Measurements from ENCODE around the gene ATXN7L1.
"Not testable (repeated sequence)": the region's sequence is repeated elsewhere in the genome, so short reads cannot be mapped to it uniquely, and the experiment has no call there.

ATXN7L1 gene

DNA sequence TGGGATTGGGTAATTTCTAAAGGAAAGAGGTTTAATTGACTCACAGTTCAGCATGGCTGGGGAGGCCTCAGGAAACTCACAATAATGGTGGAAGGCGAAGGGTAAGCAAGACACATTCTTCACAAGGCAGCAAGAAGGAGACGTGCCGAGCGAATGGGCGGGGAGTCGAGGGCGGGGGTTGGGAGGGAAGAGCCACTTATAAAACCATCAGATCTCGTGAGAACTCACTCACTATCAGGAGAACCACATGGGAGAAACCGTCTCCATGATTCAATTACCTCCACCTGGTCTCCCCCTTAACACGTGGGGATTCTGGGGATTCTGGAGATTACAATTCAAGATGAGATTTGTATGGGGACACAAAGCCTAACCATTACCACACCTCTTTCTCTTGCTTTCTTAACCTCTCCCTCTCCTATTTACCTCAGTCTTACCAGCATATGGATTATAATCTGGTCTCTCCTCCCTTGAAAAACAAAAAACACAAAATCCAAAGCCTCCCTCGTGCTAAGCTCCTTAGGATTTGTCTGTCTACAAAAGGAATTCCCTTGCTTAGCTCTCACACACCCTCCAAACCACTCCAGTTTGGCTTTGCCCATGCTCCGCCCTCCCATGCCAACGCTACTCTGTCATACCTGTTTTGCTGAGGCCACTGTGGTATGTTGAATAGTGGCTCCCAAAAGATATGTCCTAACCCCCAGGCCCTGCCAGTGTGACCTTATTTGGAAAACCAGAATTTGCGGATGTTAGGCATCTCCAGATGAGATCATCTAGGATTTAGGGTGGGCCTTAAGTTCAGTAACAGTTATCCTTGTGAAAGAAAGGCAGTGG, 275.5 kb downstream of the ATXN7L1 start:
- in situ Hi-C loops (cut with HindIII; ENCODE audit: low sequenced_read_pairs): no loop called here

DNA sequence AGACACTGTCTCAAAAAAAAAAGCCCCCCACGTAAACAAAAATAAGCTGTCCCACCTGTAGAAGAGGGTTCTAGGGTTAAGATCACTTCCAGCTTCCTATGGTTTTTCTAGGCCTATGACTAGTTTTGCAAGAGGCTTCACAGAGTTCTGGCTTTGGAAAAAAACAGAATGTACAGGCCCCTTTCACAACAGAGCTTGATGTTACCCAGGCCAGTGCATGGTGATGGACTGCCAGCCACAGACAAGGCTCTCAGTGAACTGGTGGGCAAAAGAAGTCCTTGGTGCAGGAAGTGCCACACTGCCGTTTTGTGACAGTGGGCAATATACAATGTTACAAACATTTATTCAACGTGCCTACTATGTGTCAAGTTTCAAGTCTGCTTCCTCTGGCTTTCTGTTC, 276.8 kb downstream of the ATXN7L1 start:
- in situ Hi-C loops (cut with HindIII; ENCODE audit: low sequenced_read_pairs): no loop called here

DNA sequence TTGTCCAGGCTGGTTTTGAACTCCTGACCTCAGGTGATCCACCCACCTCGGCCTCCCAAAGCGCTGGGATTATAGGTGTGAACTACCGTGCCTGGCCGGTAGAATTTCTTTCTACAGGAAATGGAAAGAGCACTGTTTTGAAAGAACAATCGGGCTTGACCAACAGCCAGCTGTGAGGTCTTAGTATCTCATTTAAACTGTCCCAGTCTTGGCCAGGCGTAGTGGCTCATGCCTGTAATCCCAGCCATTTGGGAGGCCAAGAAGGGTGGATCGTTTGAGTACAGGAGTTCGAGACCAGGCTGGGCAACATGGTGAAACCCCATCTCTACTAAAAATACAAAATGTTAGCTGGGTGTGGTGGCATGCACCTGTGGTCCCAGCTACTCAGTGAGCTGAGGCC, 277.3 kb downstream of the ATXN7L1 start:
- in situ Hi-C loops (cut with HindIII; ENCODE audit: low sequenced_read_pairs): not testable (repeated sequence)

DNA sequence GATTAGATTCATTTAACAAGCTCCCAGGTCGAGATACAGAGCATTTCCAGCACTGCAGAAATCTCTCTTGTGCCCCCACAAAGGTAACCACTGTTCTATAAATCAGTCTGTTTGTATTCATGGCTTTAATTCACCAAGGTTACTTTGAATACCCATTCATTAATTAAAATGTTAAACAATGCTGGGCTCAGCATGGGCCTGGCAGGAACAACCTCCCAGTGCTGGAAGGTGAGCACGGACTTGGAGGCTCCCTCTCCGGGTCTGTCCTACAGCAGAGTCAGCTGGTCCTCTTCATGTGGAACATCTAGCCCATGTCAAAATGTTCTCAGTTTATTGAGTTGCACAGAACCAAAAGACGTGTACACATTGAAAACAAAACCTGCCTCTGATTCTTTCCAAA, 279.5 kb downstream of the ATXN7L1 start:
- in situ Hi-C loops (cut with HindIII; ENCODE audit: low sequenced_read_pairs): no loop called here

DNA sequence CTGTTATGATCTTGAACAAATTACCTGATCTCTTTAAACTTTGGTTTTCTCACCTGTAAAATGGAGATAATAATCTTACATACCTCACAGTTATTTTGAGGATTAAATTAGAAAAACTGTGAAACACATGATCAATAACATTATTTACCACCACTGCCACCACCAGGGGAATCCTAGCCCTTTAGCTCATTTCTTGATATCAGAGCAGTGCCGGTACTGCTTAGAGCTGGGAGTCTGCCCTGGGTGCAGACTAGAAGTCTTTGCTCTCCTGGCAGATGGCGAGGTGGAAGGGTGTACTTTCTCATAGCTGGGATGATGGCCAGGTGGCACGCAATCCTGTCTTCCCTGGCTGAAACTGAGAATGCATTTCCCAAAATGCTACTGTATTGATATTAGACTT, 282.4 kb downstream of the ATXN7L1 start:
- in situ Hi-C loops (cut with HindIII; ENCODE audit: low sequenced_read_pairs): no loop called here

DNA sequence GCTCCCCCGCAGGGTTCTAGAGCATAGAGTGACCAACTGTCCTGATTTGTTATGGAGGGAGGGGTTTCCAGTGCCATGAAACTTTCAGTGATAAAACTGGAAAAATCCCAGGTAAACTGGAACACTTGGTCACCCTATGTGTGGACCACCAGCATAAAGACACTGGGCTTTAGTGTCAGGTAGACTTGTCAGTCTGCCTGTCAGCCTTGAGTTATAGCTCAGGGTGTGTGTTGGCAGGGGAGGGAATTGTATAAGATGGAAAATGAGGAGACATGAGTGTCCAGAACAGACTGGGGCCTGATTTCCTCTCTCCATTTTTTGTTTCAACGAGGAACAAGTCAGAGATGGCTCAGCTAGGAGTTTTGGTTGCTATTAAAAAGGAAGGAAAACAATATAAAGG, 284.9 kb downstream of the ATXN7L1 start:
- in situ Hi-C loops (cut with HindIII; ENCODE audit: low sequenced_read_pairs): no loop called here

DNA sequence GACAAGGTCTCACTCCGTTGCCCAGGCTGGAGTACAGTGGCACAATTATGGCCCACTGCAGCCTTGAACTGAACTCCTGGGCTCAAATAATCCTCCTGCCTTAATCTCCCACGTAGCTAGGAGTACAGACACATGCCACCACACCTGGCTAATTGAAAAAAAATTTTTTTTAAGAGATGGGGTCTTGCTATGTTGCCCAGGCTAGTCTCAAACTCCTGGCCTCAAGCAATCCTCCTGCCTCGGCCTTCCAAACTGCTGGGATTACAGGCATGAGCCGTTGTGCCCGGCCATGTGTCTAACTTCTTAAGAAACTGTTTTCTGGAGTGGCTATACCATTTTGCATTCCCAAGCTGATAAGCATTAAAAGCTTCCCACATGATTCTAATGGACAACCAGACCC, 285.6 kb downstream of the ATXN7L1 start:
- in situ Hi-C loops (cut with HindIII; ENCODE audit: low sequenced_read_pairs): no loop called here

DNA sequence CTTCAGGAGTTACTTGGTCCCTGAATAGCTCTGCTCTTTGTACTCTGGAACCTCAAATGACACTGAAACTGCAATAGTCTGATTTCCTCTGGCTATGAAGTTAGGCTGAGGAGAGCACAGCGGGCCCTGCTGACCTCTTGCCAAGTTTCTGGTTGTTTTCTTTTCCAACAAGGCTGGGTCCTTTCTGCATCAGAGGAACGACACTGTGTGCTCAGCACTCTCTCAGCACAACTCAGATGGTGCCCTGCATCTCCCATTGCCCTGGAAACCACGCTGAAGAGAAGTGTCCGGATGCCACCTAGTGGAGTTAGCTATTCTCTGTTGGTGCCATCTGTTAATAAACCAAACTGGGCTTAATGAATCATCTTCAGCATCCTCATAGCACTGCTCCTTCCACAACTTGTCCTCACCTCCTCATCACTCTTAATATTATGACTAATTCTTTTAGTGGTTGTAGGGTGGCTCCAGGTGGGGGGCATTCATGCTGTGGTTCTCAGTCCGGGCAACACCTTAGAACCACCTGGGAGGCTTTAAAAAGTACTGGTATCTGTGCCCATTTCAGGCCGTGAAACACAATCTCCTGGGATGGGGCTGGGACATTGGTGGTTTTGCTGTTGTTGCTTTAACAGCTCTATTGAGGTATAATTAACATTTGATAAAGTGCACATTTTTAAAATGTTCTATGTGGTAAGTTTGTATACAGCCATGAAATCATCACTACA, 286.9 kb downstream of the ATXN7L1 start:
- in situ Hi-C loops (cut with HindIII; ENCODE audit: low sequenced_read_pairs): no loop called here

DNA sequence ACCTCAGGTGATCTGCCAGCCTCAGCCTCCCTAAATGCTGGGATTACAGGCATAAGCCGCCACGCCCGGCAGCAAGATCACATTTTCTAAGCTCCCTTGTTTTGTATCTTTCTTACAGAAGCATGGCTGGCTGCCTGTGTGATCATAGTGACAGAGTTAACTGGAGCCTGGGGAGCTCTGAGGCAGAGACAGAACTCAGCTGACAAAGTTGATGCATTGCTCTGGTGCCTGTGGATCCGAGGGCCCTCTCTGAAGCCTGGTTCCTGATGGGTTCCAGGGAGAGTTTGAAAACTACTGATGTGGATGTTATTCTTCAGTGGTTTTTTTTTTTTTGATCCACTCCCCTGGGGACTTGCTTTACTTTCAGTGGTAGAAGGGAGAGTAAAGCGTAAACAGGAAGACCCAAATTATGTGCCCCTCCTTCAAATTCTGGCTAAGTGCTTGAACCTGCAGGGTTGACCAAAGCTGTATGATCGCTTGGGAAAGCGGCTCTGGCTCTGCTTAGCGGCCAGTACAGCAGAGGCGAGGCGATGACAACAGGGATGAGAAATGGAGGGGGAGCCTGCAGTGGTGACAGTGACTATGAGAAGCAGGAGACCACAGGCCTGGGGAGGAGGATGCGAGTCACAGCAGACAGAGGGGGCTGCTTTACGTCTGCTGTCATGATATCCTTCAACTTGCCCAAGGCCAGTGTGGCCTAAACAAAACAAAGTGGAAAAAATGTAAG, 288.3 kb downstream of the ATXN7L1 start:
- in situ Hi-C loops (cut with HindIII; ENCODE audit: low sequenced_read_pairs): no loop called here

DNA sequence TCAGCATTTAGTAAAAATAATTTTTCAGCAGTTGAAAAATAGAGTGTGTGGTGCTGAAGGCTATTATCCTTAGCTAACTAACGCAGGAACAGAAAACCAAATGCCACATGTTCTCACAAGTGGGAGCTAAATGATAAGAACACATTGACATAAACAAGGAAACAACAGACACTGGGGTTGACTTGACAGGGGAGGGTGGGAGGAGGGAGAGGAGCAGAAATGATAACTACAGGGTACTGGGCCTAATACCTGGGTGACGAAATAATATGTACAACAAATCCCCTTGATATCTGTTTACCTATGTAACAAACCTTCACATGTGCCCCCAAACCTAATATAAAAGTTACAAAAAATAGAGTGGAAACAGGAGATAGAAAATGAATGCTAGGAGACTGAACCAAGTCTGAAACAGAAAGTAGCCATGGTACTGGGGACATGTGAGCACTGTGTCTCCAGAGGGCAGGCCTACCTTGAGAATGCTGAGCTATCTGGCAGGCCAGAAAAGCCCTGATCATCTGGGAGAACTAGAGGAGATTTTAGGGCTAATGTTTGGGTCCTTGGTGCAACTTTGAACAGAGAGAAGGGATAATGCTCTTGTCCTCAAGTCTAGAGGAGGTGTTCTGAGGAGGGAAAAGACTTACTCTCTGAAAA, 290.4 kb downstream of the ATXN7L1 start:
- in situ Hi-C loops (cut with HindIII; ENCODE audit: low sequenced_read_pairs): no loop called here

DNA sequence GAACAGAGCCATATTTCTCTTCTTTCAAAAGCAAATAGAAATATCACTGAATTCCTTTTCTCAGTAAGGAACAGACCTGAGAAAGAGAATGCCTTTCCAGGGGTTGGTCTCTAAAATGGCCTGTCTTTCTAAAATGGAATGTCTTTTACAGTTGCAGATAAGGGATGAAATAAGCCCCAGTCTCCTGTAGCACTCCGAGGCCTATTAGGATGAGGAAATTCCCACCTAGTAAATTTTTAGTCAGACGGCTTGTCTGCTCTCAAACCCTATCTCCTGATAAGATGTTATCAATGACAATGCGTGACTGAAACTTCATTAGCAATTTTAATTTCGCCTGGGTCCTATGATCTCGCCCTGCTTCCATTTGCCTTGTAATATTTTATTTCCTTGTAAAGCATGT, 292.2 kb downstream of the ATXN7L1 start:
- in situ Hi-C loops (cut with HindIII; ENCODE audit: low sequenced_read_pairs): no loop called here

DNA sequence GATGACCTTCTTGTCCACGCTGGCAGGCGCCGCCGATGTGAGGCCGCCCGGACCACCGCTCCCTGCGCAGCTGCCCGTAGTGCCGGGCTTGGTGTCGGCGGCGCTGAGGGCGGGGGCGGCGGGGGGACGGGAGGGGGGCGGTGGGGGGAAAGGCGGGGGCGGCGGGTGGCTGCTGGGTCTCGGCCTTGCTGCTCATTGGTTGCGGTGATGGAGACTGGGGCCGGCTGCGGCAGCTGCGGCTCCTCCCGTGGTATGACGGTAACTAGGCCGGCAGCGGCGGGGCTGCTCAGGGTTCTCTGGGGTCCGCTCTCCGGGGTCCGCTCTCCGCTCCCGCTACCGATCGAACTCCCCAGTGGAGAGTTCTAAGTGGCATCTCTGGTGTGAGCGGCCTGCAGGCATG, 293.3 kb downstream of the ATXN7L1 start:
- in situ Hi-C loops (cut with HindIII; ENCODE audit: low sequenced_read_pairs): no loop called here

DNA sequence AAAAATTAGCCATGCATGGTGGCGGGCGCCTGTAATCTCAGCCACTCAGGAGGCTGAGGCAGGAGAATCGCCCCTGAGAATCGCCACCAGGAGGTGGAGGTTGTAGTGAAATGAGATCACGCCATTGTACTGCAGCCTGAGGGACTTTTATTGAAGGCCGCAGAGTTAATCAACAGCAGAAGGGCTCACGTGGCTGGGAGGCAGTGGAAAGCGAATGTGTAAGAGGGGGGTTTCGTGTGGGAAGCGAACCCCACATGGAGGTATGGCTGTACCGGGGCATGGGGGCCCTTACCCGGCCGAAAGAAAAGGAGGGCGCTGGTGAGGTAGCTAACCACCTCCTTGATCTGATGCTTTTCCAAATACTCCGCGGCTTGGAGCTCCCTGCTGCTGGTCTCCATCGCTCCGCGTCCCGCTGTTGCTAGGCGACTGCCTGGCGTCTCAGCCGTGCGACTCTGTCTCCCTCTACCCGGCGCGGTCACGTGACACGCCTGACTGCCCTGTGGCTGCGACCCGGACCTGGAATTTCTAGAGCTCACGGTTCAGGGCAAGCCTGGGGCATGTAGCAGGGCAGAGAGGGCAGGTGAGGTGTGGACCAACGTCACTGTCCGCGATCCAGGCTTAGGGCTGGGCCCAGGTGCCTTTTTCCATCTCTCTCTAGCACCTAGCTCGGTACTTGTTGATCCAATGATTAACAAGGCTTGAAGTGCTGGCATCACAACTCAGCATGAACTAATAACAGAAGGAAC, 295.2 kb downstream of the ATXN7L1 start, which contains the start of gene EFCAB10:
EFCAB10 (minus strand) TSS at position 428 of the 746 bp plus-strand sequence; CDS start at position 398, 30 bp downstream.
- in situ Hi-C loops (cut with HindIII; ENCODE audit: low sequenced_read_pairs): no loop called here

DNA sequence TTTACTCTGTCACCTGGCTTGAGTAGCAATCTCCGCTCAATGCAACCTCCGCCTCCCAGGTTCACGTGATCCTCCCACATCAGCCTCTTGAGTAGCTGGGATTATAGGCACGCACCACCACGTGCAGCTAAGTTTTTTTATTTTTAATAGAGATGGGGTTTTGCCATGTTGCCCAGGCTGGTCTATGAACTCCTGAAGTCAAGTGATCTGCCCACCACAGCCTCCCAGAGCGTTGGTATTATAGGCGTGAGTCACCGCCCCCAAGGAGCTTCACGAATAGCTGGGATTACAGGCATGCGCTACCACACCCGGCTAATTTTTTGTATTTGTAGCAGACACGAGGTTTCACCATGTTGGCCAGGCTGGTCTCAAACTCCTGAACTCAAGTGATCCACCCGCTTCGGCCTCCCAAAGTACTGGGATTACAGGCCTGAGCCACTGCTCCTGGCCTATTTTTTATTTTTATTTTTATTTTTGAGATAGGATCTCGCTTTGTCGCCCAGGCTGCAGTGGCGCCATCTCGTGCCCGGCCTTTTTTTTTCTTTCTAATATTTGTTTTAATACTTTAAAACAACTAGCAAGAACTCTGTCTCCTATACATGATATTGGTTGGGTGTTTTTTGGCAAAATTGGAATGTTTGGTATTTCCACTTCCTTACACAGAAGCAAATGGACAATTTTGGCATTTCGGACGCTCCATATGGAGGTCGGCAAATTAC, 296.2 kb downstream of the ATXN7L1 start:
- in situ Hi-C loops (cut with HindIII; ENCODE audit: low sequenced_read_pairs): no loop called here

DNA sequence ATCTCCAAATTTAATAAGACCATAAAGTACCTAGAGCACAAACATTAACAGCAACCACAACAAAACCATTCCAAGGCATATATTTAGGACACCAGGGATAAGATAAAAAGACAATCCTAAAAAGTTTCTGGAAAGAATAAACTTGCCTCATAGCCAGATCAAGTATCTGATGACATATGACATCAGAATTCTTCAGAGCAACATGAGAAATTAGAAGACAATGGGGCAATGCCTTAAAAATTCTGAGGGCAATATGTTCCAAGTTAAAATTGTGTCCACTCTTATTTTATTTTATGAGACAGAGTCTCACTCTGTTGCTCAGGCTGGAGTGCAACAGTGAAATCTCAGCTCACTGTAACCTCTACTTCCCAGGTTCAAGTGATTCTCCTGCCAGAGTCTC, 297.9 kb downstream of the ATXN7L1 start:
- in situ Hi-C loops (cut with HindIII; ENCODE audit: low sequenced_read_pairs): no loop called here

DNA sequence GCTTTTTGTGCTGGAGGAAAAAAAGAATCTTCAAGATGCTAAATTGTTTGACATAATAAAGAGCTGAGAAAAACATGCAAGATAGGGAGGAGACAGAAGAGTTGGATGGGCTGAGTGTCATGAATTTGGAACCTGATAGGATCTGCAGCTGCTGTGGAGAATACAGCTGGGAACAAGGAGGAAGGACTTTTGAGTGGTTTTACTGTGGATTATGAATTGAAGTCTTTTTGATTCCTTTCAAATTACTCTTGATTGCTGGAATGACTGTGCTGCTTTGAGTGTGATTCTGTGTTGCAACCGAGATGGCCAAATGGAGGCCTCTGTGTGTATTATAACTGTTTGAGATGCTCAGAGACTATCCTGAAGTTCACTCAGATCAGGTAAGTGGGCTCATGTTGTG, 299.1 kb downstream of the ATXN7L1 start:
- in situ Hi-C loops (cut with HindIII; ENCODE audit: low sequenced_read_pairs): no loop called here

DNA sequence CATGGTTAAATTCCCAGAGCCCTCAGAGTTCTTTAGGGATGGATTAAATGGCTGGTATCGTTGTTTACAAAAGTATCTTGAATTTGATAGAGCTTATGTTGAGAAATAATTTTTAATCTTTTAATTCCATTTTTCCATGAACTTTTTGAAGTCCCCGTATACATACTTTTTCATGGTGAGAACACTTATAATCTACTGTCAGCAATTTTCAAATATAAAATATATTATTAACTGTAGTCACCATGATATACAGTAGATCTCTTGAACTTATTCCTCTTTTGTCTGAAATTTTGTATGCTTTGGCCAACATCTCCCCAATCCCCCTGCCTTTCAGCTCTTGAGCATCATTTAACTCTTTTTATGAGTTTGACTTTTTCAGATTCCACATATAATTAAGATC, 304.5 kb downstream of the ATXN7L1 start:
- in situ Hi-C loops (cut with HindIII; ENCODE audit: low sequenced_read_pairs): no loop called here

DNA sequence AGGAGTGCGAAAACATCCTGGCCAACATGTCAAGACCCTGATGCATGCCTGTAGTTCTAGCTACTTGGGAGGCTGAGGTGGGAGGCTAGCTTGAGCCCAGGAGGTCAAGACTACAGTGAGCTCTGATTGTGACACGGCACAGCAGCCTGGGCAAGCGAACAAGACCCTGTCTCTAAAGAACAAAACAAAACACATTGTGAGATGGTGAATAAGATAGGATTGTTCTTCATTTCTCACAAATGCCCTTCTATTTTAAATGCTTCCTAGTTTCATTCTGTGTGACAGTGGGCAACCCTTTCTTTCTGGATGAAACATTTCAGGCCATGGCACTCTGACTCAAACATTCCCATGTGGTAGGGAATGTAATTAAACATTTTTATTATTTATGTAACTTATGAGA, 308.6 kb downstream of the ATXN7L1 start:
- in situ Hi-C loops (cut with HindIII; ENCODE audit: low sequenced_read_pairs): no loop called here

DNA sequence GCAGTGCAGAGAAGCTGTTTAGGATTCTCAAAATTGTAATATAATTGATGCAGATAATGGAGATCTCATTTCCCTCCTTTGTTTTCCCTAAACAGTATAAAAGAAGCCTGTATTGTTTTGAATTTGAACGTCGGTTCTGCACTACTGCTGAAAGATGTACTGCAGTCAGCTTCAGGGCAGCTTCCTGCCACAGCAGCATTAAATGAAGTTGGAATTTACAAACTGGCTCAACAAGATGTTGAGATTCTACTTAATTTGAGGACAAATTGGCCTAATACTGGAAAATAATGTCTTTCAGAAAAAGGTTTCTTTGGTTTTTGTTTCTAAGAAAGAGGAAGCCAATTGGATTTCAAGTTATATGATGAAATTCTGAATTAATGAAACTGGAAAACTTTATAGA, 309.4 kb downstream of the ATXN7L1 start:
- in situ Hi-C loops (cut with HindIII; ENCODE audit: low sequenced_read_pairs): no loop called here

DNA sequence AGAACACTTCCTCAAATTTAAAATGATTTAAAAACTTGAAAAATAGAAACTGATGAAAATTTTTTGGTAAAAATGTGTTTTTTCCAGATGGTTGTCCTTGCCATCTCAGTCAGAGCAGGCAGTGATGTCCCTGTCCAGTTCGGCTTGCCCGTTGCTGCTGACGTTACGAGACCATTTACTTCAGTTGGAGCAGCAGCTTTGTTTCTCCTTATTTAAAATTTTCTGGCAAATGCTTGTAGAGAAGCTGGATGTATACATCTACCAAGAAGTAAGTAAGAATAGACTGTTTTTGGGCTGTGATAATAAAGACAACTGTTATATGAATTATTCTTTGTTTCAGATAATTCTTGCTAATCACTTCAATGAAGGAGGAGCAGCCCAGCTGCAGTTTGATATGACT, 311.2 kb downstream of the ATXN7L1 start:
- in situ Hi-C loops (cut with HindIII; ENCODE audit: low sequenced_read_pairs): no loop called here
